GM13977 (cell line): ENCODE data around the gene DFFB.

Experiments
- DNase-seq: peaks from one replicate; pipeline ENCODE4 v3.0.0; 2012; ENCODE audit warnings: low spot score
- in situ Hi-C: fragments of 300-500 bp; cut with MboI; formaldehyde crosslinking; loops from one replicate; pipeline ENCODE4 v1.12.0; 2022; ENCODE audit warnings: low sequenced_read_pairs, low pct_unique_long_range_greater_than_20kb, mixed read lengths, inconsistent platforms; ENCODE audit not compliant: unreplicated experiment
- TF ChIP-seq, protein P1 (sequence below): IDR thresholded peaks from 2 replicates; pipeline ENCODE4 v1.5.1; 2012; ENCODE audit warnings: mild to moderate bottlenecking, control low read depth; ENCODE audit not compliant: insufficient read depth; ENCODE audit errors: extremely low read depth, missing control alignments

The DFFB gene

DNA sequence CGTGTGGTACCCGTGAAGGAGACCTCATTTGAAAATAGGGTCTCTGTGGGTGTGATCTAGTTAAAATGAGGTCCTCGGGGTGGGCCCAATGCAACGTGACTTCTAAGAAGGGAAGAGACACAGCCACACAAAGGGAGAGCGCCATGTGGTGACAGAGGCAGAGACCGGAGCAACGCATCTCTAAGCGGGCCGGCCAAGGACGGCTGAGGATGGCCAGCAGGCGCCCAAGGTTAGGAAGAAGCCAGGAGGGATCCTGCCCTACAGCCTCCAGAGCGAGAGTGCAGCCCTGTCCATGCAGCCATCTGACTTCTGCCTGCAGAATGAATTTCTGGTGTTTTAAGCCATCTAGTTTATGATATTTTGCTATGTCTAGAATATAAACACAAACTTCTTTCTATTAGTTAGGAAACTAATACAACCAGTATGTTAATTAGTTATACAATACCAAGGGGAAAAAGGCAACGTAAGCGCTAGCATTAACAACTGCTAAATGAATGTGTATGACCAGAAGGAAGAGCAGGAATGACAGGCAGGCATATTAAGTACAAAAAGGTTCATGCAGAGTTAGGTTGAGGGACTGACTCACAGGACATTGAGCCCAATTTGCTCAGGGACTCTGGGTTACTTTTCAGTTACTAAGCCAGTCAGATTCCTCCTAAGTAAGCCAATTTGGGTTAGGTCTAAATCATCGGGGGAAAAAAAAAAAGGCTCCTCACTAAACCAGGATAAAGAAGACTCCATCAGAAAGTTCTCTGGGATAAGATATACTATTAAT, 4.4 kb upstream of the DFFB start:
- TF ChIP-seq, protein P1, sequence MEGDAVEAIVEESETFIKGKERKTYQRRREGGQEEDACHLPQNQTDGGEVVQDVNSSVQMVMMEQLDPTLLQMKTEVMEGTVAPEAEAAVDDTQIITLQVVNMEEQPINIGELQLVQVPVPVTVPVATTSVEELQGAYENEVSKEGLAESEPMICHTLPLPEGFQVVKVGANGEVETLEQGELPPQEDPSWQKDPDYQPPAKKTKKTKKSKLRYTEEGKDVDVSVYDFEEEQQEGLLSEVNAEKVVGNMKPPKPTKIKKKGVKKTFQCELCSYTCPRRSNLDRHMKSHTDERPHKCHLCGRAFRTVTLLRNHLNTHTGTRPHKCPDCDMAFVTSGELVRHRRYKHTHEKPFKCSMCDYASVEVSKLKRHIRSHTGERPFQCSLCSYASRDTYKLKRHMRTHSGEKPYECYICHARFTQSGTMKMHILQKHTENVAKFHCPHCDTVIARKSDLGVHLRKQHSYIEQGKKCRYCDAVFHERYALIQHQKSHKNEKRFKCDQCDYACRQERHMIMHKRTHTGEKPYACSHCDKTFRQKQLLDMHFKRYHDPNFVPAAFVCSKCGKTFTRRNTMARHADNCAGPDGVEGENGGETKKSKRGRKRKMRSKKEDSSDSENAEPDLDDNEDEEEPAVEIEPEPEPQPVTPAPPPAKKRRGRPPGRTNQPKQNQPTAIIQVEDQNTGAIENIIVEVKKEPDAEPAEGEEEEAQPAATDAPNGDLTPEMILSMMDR, result no peak
- in situ Hi-C loops, result no loop called here
- no peak for DNase-seq

DNA sequence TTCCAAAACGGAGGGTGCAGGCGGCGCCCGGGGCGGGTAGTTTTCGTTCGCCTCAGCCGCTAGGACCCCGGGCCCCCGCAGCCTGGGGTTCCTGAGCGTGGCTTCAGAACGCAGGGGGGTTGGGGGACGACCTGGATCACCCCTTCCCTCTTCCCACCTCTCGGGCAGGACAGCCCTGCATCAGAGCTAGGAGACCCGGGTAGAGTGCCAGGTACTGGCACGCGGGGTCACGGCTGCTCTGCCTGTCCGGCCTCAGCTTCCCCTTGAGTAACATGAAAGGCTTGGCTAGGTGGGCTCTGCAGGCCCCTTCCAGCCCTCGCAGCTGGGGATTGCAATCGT, 484 bp downstream of the DFFB start:
- in situ Hi-C loops, result no loop called here
- DNase-seq, result no peak
- TF ChIP-seq, protein P1, result no peak

DNA sequence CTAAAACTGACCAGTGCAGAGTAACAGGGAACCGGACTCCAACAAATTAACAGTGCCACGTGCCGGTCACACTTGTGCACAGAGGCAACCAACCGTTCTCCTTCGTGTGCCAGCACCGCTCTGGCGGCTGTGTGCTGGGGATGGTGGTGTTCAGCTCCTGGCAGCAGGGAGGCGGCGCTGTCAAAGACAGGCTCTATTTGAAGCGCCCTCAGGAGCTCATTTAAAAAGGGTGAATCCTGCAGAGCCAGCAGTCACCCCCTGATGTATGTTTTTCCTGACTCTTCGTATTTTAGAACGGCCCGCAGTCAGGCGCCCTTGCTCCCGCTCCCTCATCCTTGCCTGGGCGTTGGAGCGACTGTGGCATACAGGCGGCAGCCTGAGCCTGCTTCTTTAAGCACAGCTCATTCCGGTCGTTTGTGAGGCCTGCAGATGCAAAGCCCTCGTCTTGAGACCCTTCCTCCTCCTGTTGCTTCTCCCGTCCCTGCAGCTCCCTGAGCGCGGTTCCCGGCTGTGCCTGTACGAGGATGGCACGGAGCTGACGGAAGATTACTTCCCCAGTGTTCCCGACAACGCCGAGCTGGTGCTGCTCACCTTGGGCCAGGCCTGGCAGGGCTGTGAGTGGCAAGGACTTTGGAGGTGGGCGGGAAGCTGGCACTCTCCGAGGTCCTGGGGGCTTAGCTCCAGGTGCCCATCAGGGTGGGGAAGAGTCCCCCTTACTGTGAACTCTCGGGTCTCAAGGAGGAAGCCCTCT, 1.1 kb downstream of the DFFB start:
- in situ Hi-C loops, result no loop called here
- TF ChIP-seq, protein P1, result peak; percentile 6
- no peak for DNase-seq

DNA sequence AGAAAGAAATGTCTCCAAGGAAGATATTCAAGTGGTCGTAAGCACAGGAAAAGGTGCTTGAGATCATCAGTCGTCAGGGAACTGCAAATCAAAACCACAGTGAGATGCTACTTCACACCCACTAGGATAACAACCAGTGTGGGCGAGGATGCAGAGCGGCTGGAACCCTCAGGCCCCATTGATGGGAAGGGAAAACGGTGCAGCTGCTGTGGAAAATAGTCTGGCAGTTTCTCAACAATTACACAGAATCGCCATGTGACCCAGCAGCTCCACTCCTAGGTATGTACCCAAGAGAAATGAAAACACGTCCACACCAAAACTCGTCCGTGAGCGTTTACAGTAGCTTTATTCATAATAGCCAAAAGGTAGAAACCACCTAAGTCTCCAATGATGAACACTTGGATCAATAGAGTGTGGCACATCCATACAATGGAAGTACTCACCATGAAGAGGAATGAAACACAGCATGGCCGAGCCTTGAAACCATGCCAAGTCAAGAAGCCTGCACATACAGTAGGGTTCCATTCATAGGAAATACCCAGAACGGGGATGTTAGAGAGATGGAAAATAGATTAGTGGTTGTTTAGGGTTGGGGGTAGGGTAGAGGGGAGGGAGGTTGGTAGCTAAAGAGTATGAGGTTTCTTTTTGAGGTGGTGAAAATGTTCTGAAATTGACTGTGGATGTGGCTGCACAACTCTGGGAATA, 6.1 kb downstream of the DFFB start:
- DNase-seq, result no peak
- in situ Hi-C loops, result no loop called here
- TF ChIP-seq, protein P1, result no peak

DNA sequence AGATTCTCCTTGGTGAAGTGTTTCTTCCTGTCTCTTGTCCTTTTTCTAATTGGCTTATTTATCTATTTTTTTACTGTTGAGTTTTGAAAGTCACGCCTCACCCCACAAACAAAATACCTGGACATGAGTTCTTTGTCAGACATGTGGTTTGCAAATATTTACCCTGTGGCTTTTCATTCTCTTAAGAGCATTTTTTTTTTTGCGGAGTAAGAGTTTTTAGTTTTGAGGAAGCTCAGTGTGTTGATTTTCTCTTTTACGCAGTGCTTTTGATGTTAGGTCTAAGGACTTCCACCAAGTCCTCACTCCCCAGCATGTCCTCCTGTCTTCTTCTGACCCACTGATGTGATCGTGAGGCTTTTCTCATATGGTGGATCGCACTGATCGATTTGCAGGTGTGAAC, 7.6 kb downstream of the DFFB start:
- DNase-seq, result no peak
- TF ChIP-seq, protein P1, result no peak
- in situ Hi-C loops, result no loop called here

DNA sequence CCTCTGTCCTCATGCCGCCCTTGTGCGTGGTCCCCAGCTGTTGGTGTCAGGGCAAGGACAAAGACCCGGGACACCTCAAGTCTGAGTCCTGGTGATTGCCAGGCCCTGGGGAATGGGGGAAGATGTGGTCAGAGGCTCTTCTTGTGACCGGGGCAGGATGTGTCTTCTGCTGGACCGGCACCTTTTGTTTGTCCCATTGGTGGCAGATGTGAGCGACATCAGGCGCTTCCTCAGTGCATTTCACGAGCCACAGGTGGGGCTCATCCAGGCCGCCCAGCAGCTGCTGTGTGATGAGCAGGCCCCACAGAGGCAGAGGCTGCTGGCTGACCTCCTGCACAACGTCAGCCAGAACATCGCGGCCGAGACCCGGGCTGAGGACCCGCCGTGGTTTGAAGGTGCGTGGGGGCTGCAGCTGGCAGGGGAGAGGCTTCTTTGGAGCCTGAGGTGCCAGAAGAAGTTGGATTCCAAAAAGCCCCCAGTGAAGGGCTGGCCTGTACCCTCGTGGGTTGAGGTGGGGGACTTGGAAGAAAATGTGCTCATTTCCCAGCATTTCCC, 8.4 kb downstream of the DFFB start:
- in situ Hi-C loops, result no loop called here
- no peak for DNase-seq
- TF ChIP-seq, protein P1, result no peak
